ENCODE results near the gene ACBD6. TPM values are rescaled to one million over a fixed set of nuclear protein-coding genes. Genes with fewer than 3 reads are reported as not detected.

ACBD6 gene
- total RNA-seq, 2 donors from 2014 or later, result 41.9 to 50.0 TPM

DNA sequence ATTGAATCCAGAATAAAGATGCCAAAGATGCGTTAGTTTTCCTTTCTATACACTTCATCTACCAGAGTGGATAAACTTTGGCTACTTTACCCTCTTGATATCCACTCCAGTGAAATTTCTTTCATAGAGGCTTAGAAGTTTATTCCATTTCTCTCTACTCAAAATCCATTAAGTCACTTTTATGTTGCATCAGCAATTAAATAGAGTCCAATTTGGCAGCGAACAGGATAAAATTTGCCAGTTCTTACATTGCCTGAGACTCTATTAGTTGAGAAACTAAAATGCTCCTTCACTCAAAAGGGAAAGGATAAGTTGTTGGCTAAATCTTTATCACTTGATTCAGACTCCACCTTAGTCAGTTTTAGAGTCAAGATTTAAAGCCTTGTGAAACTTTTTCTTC is 57.9 kb downstream of the ACBD6 start:
- Histone ChIP-seq H3K27me3 (replicated peaks; ENCODE audit: insufficient read depth) (no peaks in the 10 kb centered on the region), H3K9me3 (no peaks in the 10 kb centered on the region), H3K27ac (no peak overlapping the region), H3K4me3 (no peak overlapping the region), H3K36me3 (no peaks in the 10 kb centered on the region), H3K4me1 (replicated peaks) (no peaks in the 10 kb centered on the region)
- intact Hi-C loops (cut with DNase I), result no loop called here
- TF ChIP-seq CTCF (IDR thresholded peaks at IDR 0.05) (no peak), POLR2AphosphoS5 (IDR thresholded peaks at IDR 0.05) (no peak), POLR2A (IDR thresholded peaks at IDR 0.05) (no peak)
- 55% methylated on average over 2 of the region's 2 CpGs for WGBS
- DNase-seq (ENCODE audit: low spot score), result no peak

DNA sequence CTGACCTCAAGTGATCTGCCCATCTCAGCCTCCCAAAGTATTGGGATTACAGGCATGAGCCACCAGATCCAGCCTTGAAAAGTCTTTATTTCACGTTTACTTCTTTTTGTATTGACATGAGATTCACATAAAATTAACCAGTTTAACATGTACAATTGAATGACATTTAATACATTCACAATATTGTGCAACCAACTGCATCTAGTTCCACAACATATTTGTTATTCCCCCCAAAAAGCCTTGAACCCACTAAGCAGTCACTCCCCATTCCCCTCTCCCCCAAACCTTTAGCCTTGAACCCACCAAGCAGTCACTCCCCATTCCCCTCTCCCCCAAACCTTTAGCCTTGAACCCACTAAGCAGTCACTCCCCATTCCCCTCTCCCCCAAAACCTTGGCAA is 62.0 kb downstream of the ACBD6 start:
- H3K4me3 ChIP-seq, result no peak overlapping the region
- H3K4me1 ChIP-seq (replicated peaks), result no peaks in the 10 kb centered on the region
- H3K36me3 ChIP-seq, result no peaks in the 10 kb centered on the region
- DNase-seq (ENCODE audit: low spot score), result no peak
- H3K27ac ChIP-seq, result no peak overlapping the region
- 55% methylated on average over 1 of the region's 1 CpG for WGBS
- TF ChIP-seq CTCF (IDR thresholded peaks at IDR 0.05) (no peak), POLR2A (IDR thresholded peaks at IDR 0.05) (no peak), POLR2AphosphoS5 (IDR thresholded peaks at IDR 0.05) (no peak)
- no peaks in the 10 kb centered on the region for H3K9me3 ChIP-seq
- H3K27me3 ChIP-seq (replicated peaks; ENCODE audit: insufficient read depth), result no peaks in the 10 kb centered on the region
- intact Hi-C loops (cut with DNase I), result no loop called here

- no peaks in the 10 kb centered on the region for H3K27me3 ChIP-seq (replicated peaks; ENCODE audit: insufficient read depth)
- WGBS, result 97% methylated on average over 7 of the region's 7 CpGs
- no peaks in the 10 kb centered on the region for H3K4me1 ChIP-seq (replicated peaks)
- H3K9me3 ChIP-seq, result no peaks in the 10 kb centered on the region
- DNase-seq (ENCODE audit: low spot score), result no peak
- TF ChIP-seq POLR2A (IDR thresholded peaks at IDR 0.05), result no peak
- no peak for TF ChIP-seq CTCF (IDR thresholded peaks at IDR 0.05)
- TF ChIP-seq POLR2AphosphoS5 (IDR thresholded peaks at IDR 0.05), result no peak
- no peak overlapping the region for H3K27ac ChIP-seq
- H3K4me3 ChIP-seq, result no peak overlapping the region
- intact Hi-C loops (cut with DNase I), result no loop called here
- H3K36me3 ChIP-seq, result no peaks in the 10 kb centered on the region
Measured at GRCh38 chr1:180435566-180435965, 66.8 kb downstream of the ACBD6 start.

DNA sequence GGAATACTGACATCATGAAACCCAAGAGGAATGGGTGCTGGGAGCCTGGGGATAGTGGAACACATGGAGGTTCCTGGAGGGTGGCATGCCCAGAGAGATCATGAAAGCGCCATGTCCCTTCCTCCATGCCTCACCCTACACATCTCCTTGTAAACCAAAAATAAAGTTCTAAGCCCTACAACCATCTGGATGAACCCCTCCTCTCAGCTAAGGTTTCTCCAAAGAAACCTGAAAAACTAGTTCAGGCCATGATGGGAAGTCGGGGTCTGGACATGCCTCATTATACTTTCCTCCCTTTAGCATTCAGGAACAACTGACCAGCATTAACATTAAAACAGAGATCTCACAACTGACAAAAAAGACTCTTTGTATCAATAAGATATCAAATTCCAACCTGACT is 68.5 kb downstream of the ACBD6 start:
- H3K9me3 ChIP-seq, result no peaks in the 10 kb centered on the region
- H3K27me3 ChIP-seq (replicated peaks; ENCODE audit: insufficient read depth), result no peaks in the 10 kb centered on the region
- no peak overlapping the region for H3K27ac ChIP-seq
- H3K4me3 ChIP-seq, result no peak overlapping the region
- H3K36me3 ChIP-seq, result no peaks in the 10 kb centered on the region
- TF ChIP-seq CTCF (IDR thresholded peaks at IDR 0.05) (no peak), POLR2A (IDR thresholded peaks at IDR 0.05) (no peak), POLR2AphosphoS5 (IDR thresholded peaks at IDR 0.05) (no peak)
- no peak for DNase-seq (ENCODE audit: low spot score)
- WGBS, result 71% methylated on average over 2 of the region's 2 CpGs
- no peaks in the 10 kb centered on the region for H3K4me1 ChIP-seq (replicated peaks)
- intact Hi-C loops (cut with DNase I), result no loop called here

GRCh38 chr1:180431683-180432082 is 70.7 kb downstream of the ACBD6 start:
- H3K4me3 ChIP-seq, result no peak overlapping the region
- no peaks in the 10 kb centered on the region for H3K27me3 ChIP-seq (replicated peaks; ENCODE audit: insufficient read depth)
- no peak for TF ChIP-seq CTCF (IDR thresholded peaks at IDR 0.05)
- no peak for TF ChIP-seq POLR2A (IDR thresholded peaks at IDR 0.05)
- TF ChIP-seq POLR2AphosphoS5 (IDR thresholded peaks at IDR 0.05), result no peak
- no peaks in the 10 kb centered on the region for H3K4me1 ChIP-seq (replicated peaks)
- no peak for DNase-seq (ENCODE audit: low spot score)
- no peaks in the 10 kb centered on the region for H3K9me3 ChIP-seq
- WGBS, result 95% methylated on average over 6 of the region's 6 CpGs
- no peaks in the 10 kb centered on the region for H3K36me3 ChIP-seq
- intact Hi-C loops (cut with DNase I), result no loop called here
- no peak overlapping the region for H3K27ac ChIP-seq
